Fibroblast of villous mesenchyme (primary cell): ENCODE data around the gene RPE65. TPM values are rescaled to one million over a fixed set of nuclear protein-coding genes. Genes with fewer than 3 reads are reported as not detected.
"Not testable (repeated sequence)": the region's sequence is repeated elsewhere in the genome, so short reads cannot be mapped to it uniquely, and the experiment has no call there.

Experiments used
- DNase-seq: peaks from one replicate; pipeline ENCODE4 v3.0.0-alpha.2; 2010; ENCODE audit warnings: low read depth
- H3K4me3 ChIP-seq: 2 replicates; pipeline ENCODE4 v1.5.1; 2011; ENCODE audit warnings: low read depth, mild to moderate bottlenecking, low read length
- CTCF ChIP-seq: IDR thresholded peaks from 2 replicates; pipeline ENCODE4 v1.5.1; 2012; ENCODE audit warnings: low read depth, mild to moderate bottlenecking, low read length; ENCODE audit not compliant: insufficient read depth
- small RNA-seq: library from RNA; depleted of rRNA; stranded (forward); fragments of <200 nt; gene quantifications from one replicate; pipeline ENCODE3, GENCODE V24; 2012
- total RNA-seq: library from RNA; depleted of rRNA; stranded (reverse); fragments of >200 nt; gene quantifications from 2 replicates; pipeline ENCODE4 v1.2.3, GENCODE V29; 2012

Gene RPE65
- total RNA-seq, 1 donor, result not detected

- DNase-seq, result no peak
Measured at GRCh38 chr1:68401506-68401905, 48.2 kb downstream of the RPE65 start.

DNA sequence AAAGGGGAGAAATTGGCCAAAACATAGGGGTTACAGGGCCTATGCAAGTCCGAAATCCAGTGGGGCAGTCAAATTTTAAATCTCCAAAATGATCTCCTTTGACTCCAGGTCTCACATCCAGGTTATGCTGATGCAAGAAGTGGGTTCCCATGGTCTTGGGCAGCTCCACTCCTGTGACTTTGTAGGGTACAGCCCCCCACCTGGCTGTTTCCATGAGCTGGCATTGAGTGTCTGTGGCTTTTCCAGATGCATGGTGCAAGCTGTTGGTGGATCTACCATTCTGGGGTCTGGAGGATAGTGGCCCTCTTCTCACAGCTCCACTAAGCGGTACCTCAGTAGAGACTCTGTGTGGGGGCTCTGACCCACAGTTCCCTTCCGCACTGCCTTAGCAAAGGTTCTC is 54.2 kb downstream of the RPE65 start:
- not testable (repeated sequence) for H3K4me3 ChIP-seq, DNase-seq

More at GRCh38 chr1:68401506-68401905, 48.2 kb downstream of the RPE65 start:
- no peak overlapping the region for H3K4me3 ChIP-seq
- no peak for TF ChIP-seq CTCF

DNA sequence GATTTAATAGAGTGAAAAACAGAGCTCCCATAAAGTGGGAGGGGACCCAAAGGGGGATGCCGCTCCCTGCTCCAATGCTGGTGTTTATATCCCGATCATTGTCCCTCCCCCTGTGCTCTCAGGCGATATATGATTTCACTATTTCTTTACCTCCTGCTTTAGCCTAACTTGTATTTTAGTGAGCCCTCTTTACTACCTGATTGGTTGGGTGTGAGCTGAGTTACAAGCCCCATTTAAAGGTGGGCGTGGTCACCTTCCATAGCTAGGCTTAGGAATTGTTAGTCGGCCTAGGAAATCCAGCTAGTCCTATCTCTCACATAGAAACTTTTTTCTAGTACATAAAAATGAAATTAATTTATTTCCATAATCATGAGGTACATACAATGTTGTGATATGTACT is 57.3 kb downstream of the RPE65 start:
- DNase-seq, H3K4me3 ChIP-seq: not testable (repeated sequence)

GRCh38 chr1:68385798-68386524 is 63.8 kb downstream of the RPE65 start:
- H3K4me3 ChIP-seq, DNase-seq: not testable (repeated sequence)

GRCh38 chr1:68384872-68385411 is 64.8 kb downstream of the RPE65 start:
- peak; percentile 42 for DNase-seq
- no peak overlapping the region for H3K4me3 ChIP-seq
- TF ChIP-seq CTCF, result no peak

- peak; percentile 52 for TF ChIP-seq CTCF
- H3K4me3 ChIP-seq, result no peak overlapping the region
- DNase-seq, result peak; percentile 98
Measured at GRCh38 chr1:68384321-68384813, 65.4 kb downstream of the RPE65 start.

DNA sequence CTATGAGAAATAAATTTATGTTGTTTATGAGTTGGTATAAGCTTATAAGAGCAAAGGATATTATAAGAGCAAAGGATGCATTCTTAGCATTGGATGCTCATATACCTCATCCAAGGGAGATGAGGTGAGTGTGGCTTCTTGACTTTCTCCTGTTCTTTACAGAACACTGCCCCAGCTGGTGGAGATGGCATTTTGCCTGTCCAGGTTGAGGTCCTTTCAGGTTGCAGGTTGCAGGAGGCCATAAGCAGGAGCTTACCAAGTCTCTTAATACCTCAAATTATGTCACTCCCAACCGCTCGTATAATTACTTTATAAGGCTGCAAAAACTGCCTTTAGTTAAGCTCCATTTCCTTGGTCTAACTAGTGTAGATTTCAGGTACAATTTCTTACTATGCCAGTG is 66.7 kb downstream of the RPE65 start:
- H3K4me3 ChIP-seq, result no peak overlapping the region
- no peak for TF ChIP-seq CTCF
- no peak for DNase-seq

- TF ChIP-seq CTCF, result no peak
- no peak overlapping the region for H3K4me3 ChIP-seq
- DNase-seq, result peak; percentile 42
Measured at GRCh38 chr1:68379085-68379478, 70.7 kb downstream of the RPE65 start.

Small RNAs within 50 kb of the gene (small RNA-seq; reads per million reads assigned to genes)
- not detected for gene AL139413.1

Other genes with a start within 250 kb of the RPE65 start
- 66.1 and 83.8 TPM in 2 replicates for gene WLS, start 217.4 kb downstream of the RPE65 start, total RNA-seq
- gene DEPDC1, start 47.1 kb upstream of the RPE65 start, total RNA-seq, result 12.6 and 30.2 TPM in 2 replicates